Measurements from ENCODE around the gene LPIN3.

Gene LPIN3

GRCh38 chr20:41406353-41406752 is 65.7 kb downstream of the LPIN3 start:
- H3K9ac ChIP-seq (ENCODE audit: low read depth in 1 of 2, low read length in 2 of 2), result no peak overlapping the region
- no peaks in the 10 kb centered on the region for H3K9me3 ChIP-seq (ENCODE audit: control insufficient read depth in 2 of 2, low read length in 2 of 2)
- H3K27ac ChIP-seq (ENCODE audit: low read depth in 2 of 2, low read length in 2 of 2), result no peak overlapping the region
- H3K27me3 ChIP-seq (ENCODE audit: control insufficient read depth in 2 of 2, insufficient read depth in 2 of 2, low read length in 2 of 2), result no peaks in the 10 kb centered on the region
- H3K4me1 ChIP-seq (ENCODE audit: control insufficient read depth in 2 of 2, insufficient read depth in 2 of 2, low read length in 2 of 2), result peaks cover 0 to 6% of the 10 kb centered on the region in 2 donors
- peaks cover 45 to 58% of the 10 kb centered on the region in 2 donors for H3K36me3 ChIP-seq (ENCODE audit: control insufficient read depth in 2 of 2, insufficient read depth in 2 of 2, low read length in 2 of 2)
- no peak overlapping the region for H3K4me3 ChIP-seq (ENCODE audit: low read length in 2 of 2)

DNA sequence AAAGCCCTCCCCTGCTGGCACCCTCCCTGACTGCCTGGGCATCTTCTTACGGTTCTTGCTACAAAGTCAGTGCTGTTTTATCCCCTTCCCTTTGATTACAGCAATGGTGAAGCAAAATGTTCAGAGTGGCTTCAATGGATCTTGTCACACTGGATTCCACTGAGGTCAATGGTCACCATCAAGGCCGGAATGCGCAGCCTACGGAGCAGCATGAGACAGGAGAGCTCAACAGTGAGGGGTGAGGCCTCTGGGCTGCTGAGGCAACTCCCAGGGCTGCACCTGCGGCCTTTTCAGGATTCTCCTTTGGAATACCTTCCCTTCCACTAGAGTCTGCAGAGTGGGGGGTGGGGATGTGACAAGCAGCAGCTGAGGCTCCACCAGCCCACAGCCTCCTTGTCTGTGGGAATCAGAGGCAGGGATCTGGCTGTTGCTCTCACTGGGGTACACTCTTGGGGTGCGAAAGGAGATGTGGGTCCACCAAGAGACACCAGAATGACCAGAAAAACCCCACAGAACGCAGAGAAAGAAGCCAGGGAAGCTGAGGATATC is 66.3 kb downstream of the LPIN3 start:
- Histone ChIP-seq H3K27me3 (ENCODE audit: control insufficient read depth in 2 of 2, insufficient read depth in 2 of 2, low read length in 2 of 2) (no peaks in the 10 kb centered on the region), H3K9ac (ENCODE audit: low read depth in 1 of 2, low read length in 2 of 2) (no peak overlapping the region), H3K4me1 (ENCODE audit: control insufficient read depth in 2 of 2, insufficient read depth in 2 of 2, low read length in 2 of 2) (peaks cover 0 to 6% of the 10 kb centered on the region in 2 donors), H3K27ac (ENCODE audit: low read depth in 2 of 2, low read length in 2 of 2) (no peak overlapping the region), H3K9me3 (ENCODE audit: control insufficient read depth in 2 of 2, low read length in 2 of 2) (no peaks in the 10 kb centered on the region), H3K36me3 (ENCODE audit: control insufficient read depth in 2 of 2, insufficient read depth in 2 of 2, low read length in 2 of 2) (peaks cover 45 to 61% of the 10 kb centered on the region in 2 donors), H3K4me3 (ENCODE audit: low read length in 2 of 2) (no peak overlapping the region)

GRCh38 chr20:41407607-41408006 is 67.0 kb downstream of the LPIN3 start:
- no peak overlapping the region for H3K4me3 ChIP-seq (ENCODE audit: low read length in 2 of 2)
- peaks cover 50 to 66% of the 10 kb centered on the region in 2 donors for H3K36me3 ChIP-seq (ENCODE audit: control insufficient read depth in 2 of 2, insufficient read depth in 2 of 2, low read length in 2 of 2)
- no peak overlapping the region for H3K27ac ChIP-seq (ENCODE audit: low read depth in 2 of 2, low read length in 2 of 2)
- H3K9me3 ChIP-seq (ENCODE audit: control insufficient read depth in 2 of 2, low read length in 2 of 2), result no peaks in the 10 kb centered on the region
- H3K4me1 ChIP-seq (ENCODE audit: control insufficient read depth in 2 of 2, insufficient read depth in 2 of 2, low read length in 2 of 2), result peaks cover 0 to 6% of the 10 kb centered on the region in 2 donors
- H3K9ac ChIP-seq (ENCODE audit: low read depth in 1 of 2, low read length in 2 of 2), result no peak overlapping the region
- H3K27me3 ChIP-seq (ENCODE audit: control insufficient read depth in 2 of 2, insufficient read depth in 2 of 2, low read length in 2 of 2), result no peaks in the 10 kb centered on the region

DNA sequence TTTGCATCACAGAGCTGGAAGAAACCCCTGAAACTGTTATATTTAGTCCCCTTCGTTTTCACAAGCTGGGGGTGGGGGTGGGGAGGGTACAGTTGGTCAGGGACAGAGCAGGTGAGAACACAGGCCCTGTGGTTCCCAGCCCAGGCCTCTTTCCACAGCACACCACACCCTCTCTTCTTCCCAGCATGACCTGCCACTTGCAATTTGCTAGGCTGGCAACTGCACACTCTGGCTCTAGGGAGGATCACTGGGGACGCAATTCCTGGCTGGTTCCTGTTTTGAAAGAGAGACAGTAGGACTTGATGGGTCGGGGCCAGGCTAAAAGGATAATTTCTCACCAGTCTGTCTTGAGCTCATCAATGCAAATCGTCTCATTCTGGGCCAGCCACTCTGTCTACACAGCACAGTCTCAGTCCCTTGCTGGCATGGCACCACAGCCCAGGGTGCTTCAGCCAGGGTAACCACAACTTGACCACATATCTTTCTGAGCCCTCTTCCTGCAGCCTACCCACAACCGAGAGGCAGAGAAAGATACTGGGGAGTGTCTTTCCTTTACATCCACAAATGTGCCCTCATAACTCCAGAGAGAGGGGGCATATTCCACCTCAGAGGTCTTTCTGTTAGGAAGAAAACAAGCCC is 67.7 kb downstream of the LPIN3 start:
- Histone ChIP-seq H3K36me3 (ENCODE audit: control insufficient read depth in 2 of 2, insufficient read depth in 2 of 2, low read length in 2 of 2) (peaks cover 52 to 69% of the 10 kb centered on the region in 2 donors), H3K9ac (ENCODE audit: low read depth in 1 of 2, low read length in 2 of 2) (no peak overlapping the region), H3K27ac (ENCODE audit: low read depth in 2 of 2, low read length in 2 of 2) (no peak overlapping the region), H3K4me1 (ENCODE audit: control insufficient read depth in 2 of 2, insufficient read depth in 2 of 2, low read length in 2 of 2) (peaks cover 0 to 6% of the 10 kb centered on the region in 2 donors), H3K4me3 (ENCODE audit: low read length in 2 of 2) (no peak overlapping the region), H3K27me3 (ENCODE audit: control insufficient read depth in 2 of 2, insufficient read depth in 2 of 2, low read length in 2 of 2) (no peaks in the 10 kb centered on the region), H3K9me3 (ENCODE audit: control insufficient read depth in 2 of 2, low read length in 2 of 2) (no peaks in the 10 kb centered on the region)

DNA sequence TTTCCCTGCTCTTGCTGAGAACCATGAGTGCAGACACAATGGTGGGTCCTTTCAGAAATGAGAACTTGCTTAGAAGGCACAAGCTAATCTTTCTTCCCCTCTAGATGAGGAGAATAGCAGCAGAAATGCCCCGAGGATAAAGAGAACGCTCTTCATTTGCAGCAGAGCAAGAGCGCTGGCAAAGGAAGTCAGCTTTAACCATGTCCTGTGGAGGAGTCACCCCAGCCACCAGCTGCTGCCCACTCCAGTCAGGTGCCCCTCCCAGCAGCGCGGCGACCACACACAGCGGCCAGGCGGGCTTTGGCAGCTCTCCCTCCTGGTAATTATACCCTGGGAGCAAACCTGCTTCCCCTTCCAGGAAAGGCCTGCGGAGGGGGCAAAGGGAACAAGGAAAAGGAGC is 68.4 kb downstream of the LPIN3 start:
- Histone ChIP-seq H3K36me3 (ENCODE audit: control insufficient read depth in 2 of 2, insufficient read depth in 2 of 2, low read length in 2 of 2) (peaks cover 58 to 71% of the 10 kb centered on the region in 2 donors), H3K4me3 (ENCODE audit: low read length in 2 of 2) (no peak overlapping the region), H3K27ac (ENCODE audit: low read depth in 2 of 2, low read length in 2 of 2) (no peak overlapping the region), H3K9ac (ENCODE audit: low read depth in 1 of 2, low read length in 2 of 2) (no peak overlapping the region), H3K4me1 (ENCODE audit: control insufficient read depth in 2 of 2, insufficient read depth in 2 of 2, low read length in 2 of 2) (peaks cover 0 to 6% of the 10 kb centered on the region in 2 donors), H3K9me3 (ENCODE audit: control insufficient read depth in 2 of 2, low read length in 2 of 2) (no peaks in the 10 kb centered on the region), H3K27me3 (ENCODE audit: control insufficient read depth in 2 of 2, insufficient read depth in 2 of 2, low read length in 2 of 2) (no peaks in the 10 kb centered on the region)
